ENCODE data around the gene STXBP1. TPM values are rescaled to one million over a fixed set of nuclear protein-coding genes. Genes with fewer than 3 reads are reported as not detected.

The STXBP1 gene
- total and polyA plus RNA-seq, 2 of the 13 experiments (the other 11 are each of a cell fraction or from before 2014, with no cell fraction given): 2.9 TPM

- TF ChIP-seq THAP11 (CRISPR knock-in tag; IDR thresholded peaks at IDR 0.05) (0 out of 2 replicates have a peak, but pooled peaks have one; percentile 7), GPN1 (CRISPR knock-in tag; IDR thresholded peaks at IDR 0.05; ENCODE audit: borderline replicate concordance) (no peak), ZNF891 (CRISPR knock-in tag; IDR thresholded peaks at IDR 0.05) (no peak), ZSCAN31 (CRISPR knock-in tag; IDR thresholded peaks at IDR 0.05; ENCODE audit: low read depth) (no peak), ATRX (CRISPR knock-in tag; IDR thresholded peaks at IDR 0.05; ENCODE audit: borderline replicate concordance) (no peak), SIN3A (IDR thresholded peaks at IDR 0.05; ENCODE audit: borderline replicate concordance, low read depth, low read length) (no peak), ZNF7 (CRISPR knock-in tag; IDR thresholded peaks at IDR 0.05) (no peak), ZNF33A (CRISPR knock-in tag; IDR thresholded peaks at IDR 0.05; ENCODE audit: borderline replicate concordance) (no peak), TARDBP (CRISPR knock-in tag; IDR thresholded peaks at IDR 0.05) (no peak), TBP (CRISPR knock-in tag; IDR thresholded peaks at IDR 0.05) (no peak), ZKSCAN8 (CRISPR knock-in tag; IDR thresholded peaks at IDR 0.05; ENCODE audit: borderline replicate concordance) (no peak), CHD2 (IDR thresholded peaks at IDR 0.05; ENCODE audit: low read depth, low read length) (no peak), ATF7 (IDR thresholded peaks at IDR 0.05) (no peak), ATF7 (CRISPR knock-in tag; IDR thresholded peaks at IDR 0.05) (no peak)
- TF ChIP-seq, protein P1, sequence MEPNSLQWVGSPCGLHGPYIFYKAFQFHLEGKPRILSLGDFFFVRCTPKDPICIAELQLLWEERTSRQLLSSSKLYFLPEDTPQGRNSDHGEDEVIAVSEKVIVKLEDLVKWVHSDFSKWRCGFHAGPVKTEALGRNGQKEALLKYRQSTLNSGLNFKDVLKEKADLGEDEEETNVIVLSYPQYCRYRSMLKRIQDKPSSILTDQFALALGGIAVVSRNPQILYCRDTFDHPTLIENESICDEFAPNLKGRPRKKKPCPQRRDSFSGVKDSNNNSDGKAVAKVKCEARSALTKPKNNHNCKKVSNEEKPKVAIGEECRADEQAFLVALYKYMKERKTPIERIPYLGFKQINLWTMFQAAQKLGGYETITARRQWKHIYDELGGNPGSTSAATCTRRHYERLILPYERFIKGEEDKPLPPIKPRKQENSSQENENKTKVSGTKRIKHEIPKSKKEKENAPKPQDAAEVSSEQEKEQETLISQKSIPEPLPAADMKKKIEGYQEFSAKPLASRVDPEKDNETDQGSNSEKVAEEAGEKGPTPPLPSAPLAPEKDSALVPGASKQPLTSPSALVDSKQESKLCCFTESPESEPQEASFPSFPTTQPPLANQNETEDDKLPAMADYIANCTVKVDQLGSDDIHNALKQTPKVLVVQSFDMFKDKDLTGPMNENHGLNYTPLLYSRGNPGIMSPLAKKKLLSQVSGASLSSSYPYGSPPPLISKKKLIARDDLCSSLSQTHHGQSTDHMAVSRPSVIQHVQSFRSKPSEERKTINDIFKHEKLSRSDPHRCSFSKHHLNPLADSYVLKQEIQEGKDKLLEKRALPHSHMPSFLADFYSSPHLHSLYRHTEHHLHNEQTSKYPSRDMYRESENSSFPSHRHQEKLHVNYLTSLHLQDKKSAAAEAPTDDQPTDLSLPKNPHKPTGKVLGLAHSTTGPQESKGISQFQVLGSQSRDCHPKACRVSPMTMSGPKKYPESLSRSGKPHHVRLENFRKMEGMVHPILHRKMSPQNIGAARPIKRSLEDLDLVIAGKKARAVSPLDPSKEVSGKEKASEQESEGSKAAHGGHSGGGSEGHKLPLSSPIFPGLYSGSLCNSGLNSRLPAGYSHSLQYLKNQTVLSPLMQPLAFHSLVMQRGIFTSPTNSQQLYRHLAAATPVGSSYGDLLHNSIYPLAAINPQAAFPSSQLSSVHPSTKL (CRISPR knock-in tag; IDR thresholded peaks at IDR 0.05): no peak
- TF ChIP-seq, protein P2, sequence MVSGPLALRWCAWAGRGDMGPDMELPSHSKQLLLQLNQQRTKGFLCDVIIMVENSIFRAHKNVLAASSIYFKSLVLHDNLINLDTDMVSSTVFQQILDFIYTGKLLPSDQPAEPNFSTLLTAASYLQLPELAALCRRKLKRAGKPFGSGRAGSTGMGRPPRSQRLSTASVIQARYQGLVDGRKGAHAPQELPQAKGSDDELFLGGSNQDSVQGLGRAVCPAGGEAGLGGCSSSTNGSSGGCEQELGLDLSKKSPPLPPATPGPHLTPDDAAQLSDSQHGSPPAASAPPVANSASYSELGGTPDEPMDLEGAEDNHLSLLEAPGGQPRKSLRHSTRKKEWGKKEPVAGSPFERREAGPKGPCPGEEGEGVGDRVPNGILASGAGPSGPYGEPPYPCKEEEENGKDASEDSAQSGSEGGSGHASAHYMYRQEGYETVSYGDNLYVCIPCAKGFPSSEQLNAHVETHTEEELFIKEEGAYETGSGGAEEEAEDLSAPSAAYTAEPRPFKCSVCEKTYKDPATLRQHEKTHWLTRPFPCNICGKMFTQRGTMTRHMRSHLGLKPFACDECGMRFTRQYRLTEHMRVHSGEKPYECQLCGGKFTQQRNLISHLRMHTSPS (CRISPR knock-in tag; IDR thresholded peaks at IDR 0.05; ENCODE audit: low read depth): 0 out of 2 replicates have a peak, but pooled peaks have one; percentile 26
- TF ChIP-seq, protein P3, sequence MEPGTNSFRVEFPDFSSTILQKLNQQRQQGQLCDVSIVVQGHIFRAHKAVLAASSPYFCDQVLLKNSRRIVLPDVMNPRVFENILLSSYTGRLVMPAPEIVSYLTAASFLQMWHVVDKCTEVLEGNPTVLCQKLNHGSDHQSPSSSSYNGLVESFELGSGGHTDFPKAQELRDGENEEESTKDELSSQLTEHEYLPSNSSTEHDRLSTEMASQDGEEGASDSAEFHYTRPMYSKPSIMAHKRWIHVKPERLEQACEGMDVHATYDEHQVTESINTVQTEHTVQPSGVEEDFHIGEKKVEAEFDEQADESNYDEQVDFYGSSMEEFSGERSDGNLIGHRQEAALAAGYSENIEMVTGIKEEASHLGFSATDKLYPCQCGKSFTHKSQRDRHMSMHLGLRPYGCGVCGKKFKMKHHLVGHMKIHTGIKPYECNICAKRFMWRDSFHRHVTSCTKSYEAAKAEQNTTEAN (CRISPR knock-in tag; conservative IDR thresholded peaks at IDR 0.05): no peak
- TF ChIP-seq, protein P4, sequence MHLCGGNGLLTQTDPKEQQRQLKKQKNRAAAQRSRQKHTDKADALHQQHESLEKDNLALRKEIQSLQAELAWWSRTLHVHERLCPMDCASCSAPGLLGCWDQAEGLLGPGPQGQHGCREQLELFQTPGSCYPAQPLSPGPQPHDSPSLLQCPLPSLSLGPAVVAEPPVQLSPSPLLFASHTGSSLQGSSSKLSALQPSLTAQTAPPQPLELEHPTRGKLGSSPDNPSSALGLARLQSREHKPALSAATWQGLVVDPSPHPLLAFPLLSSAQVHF (CRISPR knock-in tag; IDR thresholded peaks at IDR 0.05): no peak
Measured at GRCh38 chr9:127611603-127611898, 526 bp upstream of the STXBP1 start (continued).

Data from HepG2 (cell line).